GM19455 (cell line): ENCODE results near the gene TRIM65.
A peak's percentile ranks its signal among the peaks of the same experiment; 100 is the strongest.

Experiments
- ATAC-seq: cut with Tn5 transposase; IDR thresholded peaks from one replicate; pipeline ENCODE4 v1.9.1; 2021; ENCODE audit not compliant: unreplicated experiment

The TRIM65 gene

GRCh38 chr17:75917141-75917916 lies 20.6 kb upstream of the TRIM65 start:
- no peak for ATAC-seq

- ATAC-seq = no peak
Observed at GRCh38 chr17:75915268-75915667, 18.5 kb upstream of the TRIM65 start.

- no peak for ATAC-seq
Observed at GRCh38 chr17:75914643-75915267, 18.0 kb upstream of the TRIM65 start.

- no peak for ATAC-seq
Observed at GRCh38 chr17:75913537-75914210, 16.9 kb upstream of the TRIM65 start.

- no peak for ATAC-seq
Observed at GRCh38 chr17:75910699-75911098, 13.9 kb upstream of the TRIM65 start.

GRCh38 chr17:75909812-75910274 lies 13.1 kb upstream of the TRIM65 start:
- no peak for ATAC-seq

GRCh38 chr17:75909051-75909811 lies 12.5 kb upstream of the TRIM65 start:
- no peak for ATAC-seq

GRCh38 chr17:75908201-75908600 lies 11.4 kb upstream of the TRIM65 start:
- no peak for ATAC-seq

GRCh38 chr17:75906143-75906884 lies 9.6 kb upstream of the TRIM65 start:
- no peak for ATAC-seq

- peak; percentile 91 for ATAC-seq
Observed at GRCh38 chr17:75904749-75905521, 8.2 kb upstream of the TRIM65 start, which contains the start of gene MRPL38. Gene MRPL38 (minus strand): TSS chr17:75904884. CDS start chr17:75904875, 9 bp downstream.

- ATAC-seq = no peak
Observed at GRCh38 chr17:75902406-75902805, 5.7 kb upstream of the TRIM65 start.

- no peak for ATAC-seq
Observed at GRCh38 chr17:75901727-75902126, 5.0 kb upstream of the TRIM65 start.

GRCh38 chr17:75900691-75901533 lies 4.2 kb upstream of the TRIM65 start:
- no peak for ATAC-seq

- no peak for ATAC-seq
Observed at GRCh38 chr17:75899767-75900468, 3.2 kb upstream of the TRIM65 start.

GRCh38 chr17:75899353-75899752 lies 2.6 kb upstream of the TRIM65 start:
- no peak for ATAC-seq

GRCh38 chr17:75898791-75899190 lies 2.0 kb upstream of the TRIM65 start:
- no peak for ATAC-seq

- ATAC-seq = no peak
Observed at GRCh38 chr17:75898065-75898464, 1.3 kb upstream of the TRIM65 start.
